Spleen (tissue), 11 donors: Measurements from ENCODE around the gene POU2F1. TPM values are rescaled to one million over a fixed set of nuclear protein-coding genes. Genes with fewer than 3 reads are reported as not detected.
A peak's percentile ranks its signal among the peaks of the same experiment; 100 is the strongest.

Experiments used
- DNase-seq: peaks from one replicate; pipeline ENCODE4 v3.0.0-alpha.2; 2020
- H3K27ac ChIP-seq, 8 donors: fragments of 200-600 bp; sonication (generic) in 7 of 8; 1 replicate in 4 of 8; 2 replicates in 4 of 8; pipeline versions ENCODE4 v1.5.0 to v1.8.0; 2016 to 2021; ENCODE audit warnings: inconsistent platforms in 4 of 8, mild to moderate bottlenecking in 4 of 8, moderate library complexity in 1 of 8
- H3K27me3 ChIP-seq, 7 donors: fragments of 200-600 bp; sonication (generic) in 6 of 7; replicated peaks in 1 of 7; 1 replicate in 4 of 7; 2 replicates in 3 of 7; pipeline versions ENCODE4 v1.5.0 to v1.8.0; 2016 to 2021; ENCODE audit warnings: inconsistent platforms in 3 of 7, mild to moderate bottlenecking in 1 of 7
- H3K36me3 ChIP-seq, 6 donors: fragments of 200-600 bp; sonication (generic) in 5 of 6; 1 replicate in 4 of 6; 2 replicates in 2 of 6; pipeline versions ENCODE4 v1.5.0 to v1.8.0; 2016 to 2021; ENCODE audit warnings: inconsistent platforms in 2 of 6
- H3K4me1 ChIP-seq, 6 donors: fragments of 200-600 bp; sonication (generic) in 5 of 6; 1 replicate in 3 of 6; 2 replicates in 3 of 6; pipeline versions ENCODE4 v1.5.0 to v1.8.0; 2016 to 2021; ENCODE audit warnings: inconsistent platforms in 3 of 6
- H3K4me3 ChIP-seq, 8 donors: fragments of 200-600 bp; sonication (generic) in 7 of 8; 1 replicate in 4 of 8; 2 replicates in 4 of 8; pipeline versions ENCODE4 v1.5.0 to v1.8.0; 2016 to 2021; ENCODE audit warnings: inconsistent platforms in 4 of 8, mild to moderate bottlenecking in 4 of 8, moderate library complexity in 2 of 8
- H3K9me3 ChIP-seq, 8 donors: fragments of 200-600 bp; sonication (generic) in 7 of 8; 1 replicate in 4 of 8; 2 replicates in 4 of 8; pipeline versions ENCODE4 v1.5.0 to v1.8.0; 2016 to 2021; ENCODE audit warnings: inconsistent platforms in 4 of 8
- POLR2A ChIP-seq, 3 donors: fragments of 450-650 bp; IDR thresholded peaks; one replicate each; pipeline ENCODE4 v1.5.1; 2017; ENCODE audit warnings: antibody characterized with exemption in 3 of 3, mild to moderate bottlenecking in 1 of 3
- POLR2AphosphoS5 ChIP-seq, 3 donors: sonication (generic); formaldehyde crosslinking; IDR thresholded peaks; one replicate each; pipeline ENCODE4 v1.5.1; 2017; ENCODE audit warnings: antibody characterized with exemption in 3 of 3
- WGBS, 5 donors: extraction: QIAGEN DNeasy Blood & Tissue Kit in 3 of 5; methylation state at CpG; one replicate each; pipeline versions ENCODE4 v1.1.5 to v1.1.7; 2013 to 2018; 5-methylcytosine and 5-hydroxymethylcytosine counted together
- intact Hi-C: fragments of 100-400 bp; cut with DNase I; formaldehyde crosslinking; loops from one replicate; pipeline ENCODE4 v1.15.0; 2023; ENCODE audit warnings: low total_unique reads
- polyA plus RNA-seq, 3 donors: library from polyadenylated mRNA; stranded (reverse); fragments of 200-250 nt; gene quantifications; one replicate each; pipeline ENCODE4 v1.2.1, GENCODE V29; 2013
- total RNA-seq, 7 donors: library from RNA; depleted of rRNA in 3 of 7; stranded (reverse); fragments of >200 nt in 3 of 7; fragmentation: NEBNext Ultra II Directional in 4 of 7; extraction: Animal tissue kit (Norgen Biotek cat#: 25700) in 4 of 7; gene quantifications; one replicate each; pipeline versions ENCODE4 v1.1.0 to v1.2.1, GENCODE V29; 2016 to 2021
- TF ChIP-seq, protein P1 (sequence below), 11 experiments: fragments of 200-600 bp in 7 of 11; fragments of 450-650 bp in 4 of 11; sonication (generic) in 4 of 11; IDR thresholded peaks in 8 of 11; conservative IDR thresholded peaks in 3 of 11; 1 replicate in 7 of 11; 2 replicates in 4 of 11; pipeline versions ENCODE4 v1.4.0 to v1.8.0; 2016 to 2021; ENCODE audit warnings: antibody characterized with exemption in 11 of 11, inconsistent platforms in 4 of 11, mild to moderate bottlenecking in 1 of 11
- donor health status: healthy with polysubstance abuse.
- donor health status: DM: no; HTN: no; CAD: no; lungs with moderate emphysema.
- donor health status: DM: no; HTN: no; CAD: no.
- donor health status: Bipolar disorder and iron deficiency.
- donor health status: healthy.
- donor health status: DM: no; HTN: no; CAD: no.
- donor health status: DM: yes; HTN: yes; CAD: no.

The POU2F1 gene
- total and polyA plus RNA-seq, 10 donors = 1.8 to 60.3 (median 27.4) TPM

DNA sequence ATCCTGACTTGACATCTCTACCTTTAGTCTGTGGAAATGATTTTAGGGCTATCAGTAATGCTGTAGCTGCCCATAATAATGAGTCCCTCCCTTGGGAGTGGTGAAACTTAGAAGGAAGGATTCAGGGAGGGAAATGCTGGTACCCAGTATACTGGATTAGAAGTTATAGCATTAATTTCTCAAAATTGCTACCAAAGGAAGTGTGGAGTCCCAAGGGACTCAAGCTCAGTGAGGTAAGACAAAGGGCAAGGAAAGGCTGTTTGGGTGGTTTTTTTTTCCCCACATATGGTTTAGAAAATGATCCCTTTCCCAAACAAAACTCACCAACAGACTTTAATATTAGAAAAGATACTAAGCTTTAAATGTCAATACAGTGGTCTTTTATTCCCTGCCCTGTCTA lies 197.7 kb downstream of the POU2F1 start:
- TF ChIP-seq, protein P1, sequence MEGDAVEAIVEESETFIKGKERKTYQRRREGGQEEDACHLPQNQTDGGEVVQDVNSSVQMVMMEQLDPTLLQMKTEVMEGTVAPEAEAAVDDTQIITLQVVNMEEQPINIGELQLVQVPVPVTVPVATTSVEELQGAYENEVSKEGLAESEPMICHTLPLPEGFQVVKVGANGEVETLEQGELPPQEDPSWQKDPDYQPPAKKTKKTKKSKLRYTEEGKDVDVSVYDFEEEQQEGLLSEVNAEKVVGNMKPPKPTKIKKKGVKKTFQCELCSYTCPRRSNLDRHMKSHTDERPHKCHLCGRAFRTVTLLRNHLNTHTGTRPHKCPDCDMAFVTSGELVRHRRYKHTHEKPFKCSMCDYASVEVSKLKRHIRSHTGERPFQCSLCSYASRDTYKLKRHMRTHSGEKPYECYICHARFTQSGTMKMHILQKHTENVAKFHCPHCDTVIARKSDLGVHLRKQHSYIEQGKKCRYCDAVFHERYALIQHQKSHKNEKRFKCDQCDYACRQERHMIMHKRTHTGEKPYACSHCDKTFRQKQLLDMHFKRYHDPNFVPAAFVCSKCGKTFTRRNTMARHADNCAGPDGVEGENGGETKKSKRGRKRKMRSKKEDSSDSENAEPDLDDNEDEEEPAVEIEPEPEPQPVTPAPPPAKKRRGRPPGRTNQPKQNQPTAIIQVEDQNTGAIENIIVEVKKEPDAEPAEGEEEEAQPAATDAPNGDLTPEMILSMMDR (IDR thresholded peaks at IDR 0.05 in 8 of 11, conservative IDR thresholded peaks at IDR 0.05 in 3 of 11) = no peak
- TF ChIP-seq POLR2A (IDR thresholded peaks at IDR 0.05) = no peak
- no peak for TF ChIP-seq POLR2AphosphoS5 (IDR thresholded peaks at IDR 0.05)
- Histone ChIP-seq H3K4me3 (no peak overlapping the region), H3K27me3 (no peaks in the 10 kb centered on the region), H3K36me3 (peaks cover 0 to 54% (median 22%) of the 10 kb centered on the region in 6 donors), H3K9me3 (no peaks in the 10 kb centered on the region), H3K27ac (no peak overlapping the region), H3K4me1 (peaks cover 0 to 8% (median 0%) of the 10 kb centered on the region in 6 donors)
- no peak for DNase-seq
- intact Hi-C loops = no loop called here

DNA sequence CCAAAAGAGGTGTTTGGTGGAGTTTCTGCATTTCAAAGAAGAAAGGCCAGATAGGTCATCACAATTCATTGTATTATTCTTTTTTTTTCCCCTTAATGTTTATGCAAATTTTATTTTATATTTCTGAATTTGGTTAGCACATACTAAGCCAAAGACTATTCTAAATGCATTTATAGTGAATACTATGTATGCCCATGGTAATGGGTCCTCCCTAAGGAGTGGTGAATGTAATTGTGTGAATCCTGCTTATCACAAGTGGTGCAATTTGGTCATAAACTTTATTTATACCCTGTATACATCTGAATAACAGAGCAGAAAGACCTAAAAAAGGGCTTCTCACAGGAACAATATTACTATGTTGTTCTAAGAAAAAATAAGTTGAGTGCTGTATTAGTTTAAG lies 198.6 kb downstream of the POU2F1 start:
- H3K27ac ChIP-seq = no peak overlapping the region
- H3K27me3 ChIP-seq = no peaks in the 10 kb centered on the region
- no peak for DNase-seq
- no peak overlapping the region for H3K4me3 ChIP-seq
- TF ChIP-seq POLR2A (IDR thresholded peaks at IDR 0.05) (no peak), POLR2AphosphoS5 (IDR thresholded peaks at IDR 0.05) (no peak)
- TF ChIP-seq, protein P1 (IDR thresholded peaks at IDR 0.05 in 8 of 11, conservative IDR thresholded peaks at IDR 0.05 in 3 of 11) = no peak
- no peaks in the 10 kb centered on the region for H3K9me3 ChIP-seq
- H3K36me3 ChIP-seq = peaks cover 0 to 52% (median 18%) of the 10 kb centered on the region in 6 donors
- intact Hi-C loops = no loop called here
- peaks cover 0 to 8% (median 0%) of the 10 kb centered on the region in 6 donors for H3K4me1 ChIP-seq

DNA sequence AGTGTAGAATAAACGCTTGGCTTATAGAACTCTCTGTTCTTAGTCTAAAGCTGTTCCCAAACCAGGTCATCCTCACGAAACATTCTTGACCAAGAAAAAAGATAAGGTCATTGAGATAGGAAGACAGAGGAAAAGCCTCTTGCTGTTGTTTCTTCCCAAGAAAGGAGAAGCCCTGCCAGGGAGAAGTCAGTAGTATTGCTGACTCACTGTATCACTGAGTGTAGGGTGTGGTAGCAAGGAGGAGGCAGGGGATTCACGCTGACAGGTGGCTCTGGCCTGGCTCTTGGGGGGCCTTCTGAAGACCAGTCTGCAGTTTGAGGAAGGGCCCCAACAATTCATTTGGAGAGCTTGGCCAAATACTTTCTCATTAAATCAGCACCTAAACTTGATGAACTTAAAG lies 199.8 kb downstream of the POU2F1 start:
- Histone ChIP-seq H3K36me3 (peaks cover 0 to 47% (median 14%) of the 10 kb centered on the region in 6 donors), H3K4me1 (peaks cover 0 to 8% (median 0%) of the 10 kb centered on the region in 6 donors), H3K27ac (no peak overlapping the region), H3K4me3 (no peak overlapping the region), H3K9me3 (no peaks in the 10 kb centered on the region), H3K27me3 (no peaks in the 10 kb centered on the region)
- intact Hi-C loops = no loop called here
- DNase-seq = no peak
- no peak for TF ChIP-seq POLR2A (IDR thresholded peaks at IDR 0.05)
- TF ChIP-seq, protein P1 (IDR thresholded peaks at IDR 0.05 in 8 of 11, conservative IDR thresholded peaks at IDR 0.05 in 3 of 11) = no peak
- 20 to 70% (median 44%) methylated on average over 3 of the region's 3 CpGs for WGBS, 5 donors

DNA sequence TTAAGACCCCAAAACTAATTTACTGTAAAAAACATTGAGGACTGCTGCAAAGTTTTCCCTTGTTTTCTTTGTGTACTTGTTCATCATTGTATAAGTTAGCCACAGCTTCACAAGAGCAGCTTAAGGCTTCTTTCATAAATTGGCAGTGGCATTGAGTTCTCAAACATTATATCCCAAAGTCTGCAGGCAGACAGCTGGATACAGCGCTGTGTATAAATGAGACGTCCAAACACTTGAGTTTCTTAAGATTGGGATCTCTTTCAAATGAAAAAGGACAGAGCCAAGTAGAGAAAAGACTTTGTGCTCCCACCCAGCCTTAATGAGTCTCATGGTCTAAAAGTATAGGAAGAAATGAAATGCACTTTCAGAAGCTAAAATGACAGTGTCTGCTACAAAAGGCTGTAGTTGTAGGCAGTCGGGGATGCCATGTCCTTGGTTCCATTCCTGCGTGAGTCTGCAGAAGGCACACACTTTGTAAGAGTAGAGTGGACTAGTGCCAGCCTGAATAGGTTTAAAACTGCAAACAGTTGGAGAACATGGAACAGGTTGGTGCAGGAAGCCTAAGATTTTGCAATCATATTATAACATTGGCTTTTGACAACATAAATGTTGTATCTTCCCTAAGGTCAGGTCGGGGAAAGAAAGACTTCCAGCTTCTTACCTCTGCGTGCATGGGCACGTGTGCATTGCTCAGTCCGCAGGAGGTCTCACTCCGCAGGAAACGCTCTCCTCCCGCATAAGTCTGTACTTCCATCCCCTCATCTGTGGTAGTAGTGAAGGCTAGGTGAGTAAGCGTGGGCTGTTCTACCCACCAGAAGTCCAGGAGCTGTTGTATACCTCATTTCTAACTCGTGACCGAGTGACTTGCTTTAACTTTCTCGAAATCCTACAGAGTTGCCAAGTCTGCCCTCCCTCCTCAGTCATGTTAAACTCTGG lies 203.3 kb downstream of the POU2F1 start:
- 87 to 95% (median 94%) methylated on average over 15 of the region's 15 CpGs for WGBS, 5 donors

More for the DNA sequence above, 203.3 kb downstream of the POU2F1 start:
- intact Hi-C loops = no loop called here
- Histone ChIP-seq H3K27ac (no peak overlapping the region), H3K4me1 (peaks cover 0 to 14% (median 2%) of the 10 kb centered on the region in 6 donors), H3K4me3 (no peak overlapping the region), H3K27me3 (no peaks in the 10 kb centered on the region), H3K9me3 (no peaks in the 10 kb centered on the region), H3K36me3 (peaks cover 0 to 25% (median 3%) of the 10 kb centered on the region in 6 donors)
- TF ChIP-seq, protein P1 (IDR thresholded peaks at IDR 0.05 in 8 of 11, conservative IDR thresholded peaks at IDR 0.05 in 3 of 11) = no peak
- peak in 1 of 3 donors; percentile 5 for TF ChIP-seq POLR2AphosphoS5 (IDR thresholded peaks at IDR 0.05)
- no peak for DNase-seq
